GM13976 (cell line): Measurements from ENCODE around the gene AP1M2.
"Not testable (repeated sequence)": the region's sequence is repeated elsewhere in the genome, so short reads cannot be mapped to it uniquely, and the experiment has no call there.

Experiments
- DNase-seq: peaks from one replicate; pipeline ENCODE4 v3.0.0; 2012; ENCODE audit warnings: low spot score
- in situ Hi-C: fragments of 300-500 bp; cut with MboI; formaldehyde crosslinking; loops from one replicate; pipeline ENCODE4 v1.12.0; 2022; ENCODE audit warnings: low sequenced_read_pairs, mixed read lengths, inconsistent platforms; ENCODE audit not compliant: unreplicated experiment
- TF ChIP-seq, protein P1 (sequence below): IDR thresholded peaks from 2 replicates; pipeline ENCODE4 v1.5.1; 2012; ENCODE audit warnings: borderline replicate concordance, mild to moderate bottlenecking; ENCODE audit not compliant: insufficient read depth; ENCODE audit errors: extremely low read depth, missing control alignments, control extremely low read depth

AP1M2 gene

DNA sequence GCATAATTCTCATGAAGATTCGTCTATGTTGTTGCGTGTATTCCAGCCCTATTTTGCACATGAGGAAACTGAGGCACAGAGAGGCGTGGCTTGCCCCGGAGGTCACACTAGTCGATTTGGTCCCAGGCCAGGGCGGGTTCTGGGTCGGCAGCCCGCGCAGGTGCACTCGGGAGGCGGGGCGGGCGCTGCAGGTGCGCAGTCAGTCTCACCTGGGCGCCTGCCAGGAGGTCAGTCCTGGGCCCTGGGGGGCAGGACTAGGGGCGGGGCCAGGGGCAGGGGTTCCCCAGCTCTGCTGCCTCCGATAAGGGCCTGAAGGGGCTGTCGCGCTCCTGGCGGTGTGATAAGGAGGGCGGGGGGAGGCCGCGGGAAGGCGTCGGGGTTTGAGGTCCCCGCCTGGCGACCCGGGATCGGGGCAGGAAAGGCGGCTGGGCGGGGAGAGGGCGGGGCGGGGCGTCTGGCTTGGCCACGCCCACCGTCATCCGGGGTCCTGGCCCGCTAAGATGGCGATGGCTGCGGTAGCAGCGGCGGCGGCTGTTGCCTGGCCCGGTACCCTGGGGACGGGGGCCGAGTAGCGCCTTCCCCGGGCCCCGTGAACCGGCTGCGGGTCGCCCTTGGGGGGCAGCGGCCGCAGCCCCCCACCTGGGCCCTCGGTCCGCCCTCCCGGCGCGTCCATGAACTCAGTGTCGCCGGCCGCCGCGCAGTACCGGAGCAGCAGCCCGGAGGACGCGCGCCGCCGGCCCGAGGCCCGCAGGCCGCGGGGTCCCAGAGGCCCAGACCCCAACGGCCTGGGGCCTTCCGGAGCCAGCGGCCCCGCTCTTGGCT, 43.5 kb downstream of the AP1M2 start, which contains the start of gene ATG4D:
ATG4D (plus strand) TSS at position 485 of the 822 bp plus-strand sequence; CDS start at position 672, 187 bp downstream.
- DNase-seq: peak; percentile 99
- TF ChIP-seq, protein P1, sequence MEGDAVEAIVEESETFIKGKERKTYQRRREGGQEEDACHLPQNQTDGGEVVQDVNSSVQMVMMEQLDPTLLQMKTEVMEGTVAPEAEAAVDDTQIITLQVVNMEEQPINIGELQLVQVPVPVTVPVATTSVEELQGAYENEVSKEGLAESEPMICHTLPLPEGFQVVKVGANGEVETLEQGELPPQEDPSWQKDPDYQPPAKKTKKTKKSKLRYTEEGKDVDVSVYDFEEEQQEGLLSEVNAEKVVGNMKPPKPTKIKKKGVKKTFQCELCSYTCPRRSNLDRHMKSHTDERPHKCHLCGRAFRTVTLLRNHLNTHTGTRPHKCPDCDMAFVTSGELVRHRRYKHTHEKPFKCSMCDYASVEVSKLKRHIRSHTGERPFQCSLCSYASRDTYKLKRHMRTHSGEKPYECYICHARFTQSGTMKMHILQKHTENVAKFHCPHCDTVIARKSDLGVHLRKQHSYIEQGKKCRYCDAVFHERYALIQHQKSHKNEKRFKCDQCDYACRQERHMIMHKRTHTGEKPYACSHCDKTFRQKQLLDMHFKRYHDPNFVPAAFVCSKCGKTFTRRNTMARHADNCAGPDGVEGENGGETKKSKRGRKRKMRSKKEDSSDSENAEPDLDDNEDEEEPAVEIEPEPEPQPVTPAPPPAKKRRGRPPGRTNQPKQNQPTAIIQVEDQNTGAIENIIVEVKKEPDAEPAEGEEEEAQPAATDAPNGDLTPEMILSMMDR: no peak
- in situ Hi-C loops: no loop called here

DNA sequence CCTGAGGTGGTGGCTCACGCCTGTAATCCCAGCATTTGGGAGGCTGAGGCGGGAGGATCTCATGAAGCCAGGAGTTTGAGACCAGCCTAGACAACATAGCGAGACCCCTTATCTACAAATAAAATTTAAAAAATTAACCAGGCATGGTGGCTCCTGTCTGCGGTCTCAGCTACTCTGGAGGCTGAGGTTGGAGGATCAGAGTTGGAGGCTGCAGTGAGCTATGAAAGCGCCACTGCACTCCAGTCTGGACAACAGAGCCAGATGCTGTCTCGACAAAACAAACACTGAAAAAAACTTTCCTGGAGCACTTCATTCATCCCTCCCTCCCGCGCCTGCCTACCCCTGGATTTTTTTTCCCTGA, 44.1 kb downstream of the AP1M2 start:
- TF ChIP-seq, protein P1: no peak
- DNase-seq: no peak
- in situ Hi-C loops: no loop called here

DNA sequence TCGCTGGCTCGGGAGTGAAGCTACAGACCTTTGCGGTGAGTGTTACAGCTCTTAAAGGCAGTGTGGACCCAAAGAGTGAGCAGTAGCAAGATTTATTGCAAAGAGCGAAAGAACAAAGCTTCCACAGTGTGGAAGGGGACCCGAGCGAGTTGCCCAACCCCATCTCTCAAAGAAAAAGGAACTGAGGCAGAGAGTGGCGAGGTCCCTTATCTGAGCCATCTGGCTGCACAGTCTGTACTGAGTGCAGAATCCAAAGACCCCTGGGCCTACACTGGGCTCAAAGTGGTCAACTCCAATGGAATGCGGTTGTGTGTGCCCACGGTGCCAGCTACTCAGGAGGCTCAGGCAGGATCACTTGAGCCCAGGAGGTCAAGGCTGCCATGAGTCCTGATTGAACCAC, 48.1 kb downstream of the AP1M2 start:
- DNase-seq, in situ Hi-C loops: not testable (repeated sequence)

DNA sequence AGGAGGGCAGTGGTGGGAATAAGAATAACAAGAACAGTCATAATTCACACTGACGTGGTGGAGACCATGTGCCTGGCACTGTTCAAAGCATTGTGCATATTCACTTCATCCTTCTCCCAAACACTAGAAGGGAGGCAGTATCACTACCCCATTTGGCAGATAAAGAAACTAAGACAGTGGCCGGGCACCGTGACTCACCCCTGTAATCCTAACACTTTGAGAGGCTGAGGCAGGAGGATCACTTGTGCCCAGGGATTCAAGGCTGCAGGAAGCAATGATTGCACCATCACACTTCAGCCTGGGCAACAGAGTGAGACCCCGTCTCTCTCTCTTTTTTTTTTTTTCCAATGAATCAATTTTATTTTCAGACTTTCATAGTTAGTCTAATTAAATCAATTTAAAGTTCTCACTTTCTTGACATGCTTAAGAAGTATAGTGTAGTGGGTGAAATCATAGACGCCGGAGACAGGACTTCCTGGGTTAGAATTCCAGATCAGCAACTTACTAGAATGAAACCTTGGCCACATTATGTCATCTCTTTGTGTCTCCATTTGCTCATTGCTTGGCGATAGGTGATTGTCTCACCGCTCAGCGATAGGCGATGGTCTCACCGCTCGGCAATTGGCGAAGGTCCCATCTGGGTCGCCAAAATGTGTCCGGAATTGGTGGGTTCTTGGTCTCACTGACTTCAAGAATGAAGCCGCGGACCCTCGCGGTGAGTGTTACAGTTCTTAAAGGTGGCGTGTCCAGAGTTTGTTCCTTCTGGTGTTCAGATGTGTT, 48.7 kb downstream of the AP1M2 start:
- TF ChIP-seq, protein P1: no peak
- no peak for DNase-seq
- in situ Hi-C loops: no loop called here

DNA sequence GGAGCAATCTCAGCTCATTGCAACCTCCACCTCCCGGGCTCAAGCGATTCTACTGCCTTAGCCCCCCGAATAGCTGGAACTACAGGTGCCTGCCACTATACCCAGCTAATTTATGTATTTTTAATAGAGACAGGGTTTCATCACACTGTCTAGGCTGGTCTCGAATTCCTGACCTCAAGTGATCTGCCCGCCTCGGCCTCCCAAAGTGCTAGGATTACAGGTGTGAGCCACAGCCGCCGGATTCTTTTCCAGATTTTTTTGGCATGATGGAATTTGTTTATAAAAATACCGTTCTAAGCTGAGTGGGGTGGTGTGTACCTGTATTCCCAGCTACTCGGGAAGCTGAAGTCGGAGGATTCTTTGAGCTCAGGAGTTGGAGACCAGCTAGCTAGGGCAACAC, 49.4 kb downstream of the AP1M2 start:
- no peak for DNase-seq
- TF ChIP-seq, protein P1: no peak
- in situ Hi-C loops: no loop called here

DNA sequence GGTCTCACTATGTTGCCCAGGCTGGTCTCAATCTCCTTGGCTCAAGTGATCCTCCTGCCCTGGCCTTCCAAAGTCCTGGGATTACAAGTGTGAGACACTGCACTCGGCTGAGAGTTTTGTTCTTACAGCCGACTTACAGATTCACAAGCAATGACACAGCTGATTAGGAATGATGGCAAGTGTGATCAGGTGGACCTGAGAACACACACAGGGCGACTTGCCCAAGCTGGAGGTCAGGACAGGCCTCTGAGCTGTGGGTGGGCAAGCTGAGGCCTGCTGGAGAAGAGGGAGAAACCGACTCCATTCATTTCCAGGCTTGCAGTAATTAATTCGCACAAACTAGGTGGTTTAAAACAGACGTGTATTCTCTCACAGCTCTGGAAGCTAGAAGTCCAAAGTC, 51.5 kb downstream of the AP1M2 start:
- TF ChIP-seq, protein P1: no peak
- DNase-seq: no peak
- in situ Hi-C loops: no loop called here

DNA sequence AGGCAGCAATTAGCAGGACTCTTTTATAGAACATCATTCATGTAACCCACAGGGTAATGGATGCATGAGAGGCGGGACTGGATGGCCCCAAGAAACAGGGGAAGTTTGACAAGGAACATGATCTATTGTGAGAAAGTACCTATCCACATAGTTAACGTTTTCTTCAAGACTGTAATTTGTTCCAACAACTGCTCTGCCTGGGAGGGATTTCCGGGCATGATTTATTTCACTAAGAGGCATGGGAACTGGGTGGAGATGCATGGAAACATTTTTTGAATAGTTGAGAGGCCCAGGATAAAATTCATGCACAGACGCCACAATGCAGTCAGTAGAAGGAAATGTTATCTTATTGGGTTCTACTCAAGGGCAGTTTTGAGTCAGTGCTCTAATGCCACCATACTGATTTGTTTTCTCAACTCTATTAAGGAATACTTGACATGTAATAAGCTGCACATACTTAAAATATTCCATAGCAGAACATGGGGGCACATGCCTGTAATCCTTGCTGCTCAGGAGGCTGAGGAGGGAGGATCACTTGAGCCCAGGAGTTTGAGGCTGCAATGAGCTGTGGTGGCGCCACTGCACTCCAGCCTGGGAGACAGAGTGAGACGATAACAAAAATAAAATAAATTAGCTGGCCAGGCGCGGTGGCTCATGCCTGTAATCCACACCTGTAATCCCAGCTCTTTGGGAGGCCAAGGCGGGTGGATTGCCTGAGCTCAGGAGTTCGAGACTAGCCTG, 53.3 kb downstream of the AP1M2 start:
- TF ChIP-seq, protein P1: no peak
- no peak for DNase-seq
- in situ Hi-C loops: no loop called here
